H1 (cell line): ENCODE data around the gene TRABD2B. TPM values are rescaled to one million over a fixed set of nuclear protein-coding genes. Genes with fewer than 3 reads are reported as not detected.

Experiments
- ASH2L ChIP-seq: fragments of 200-600, 300-600 bp; sonication (generic); IDR thresholded peaks from one replicate; pipeline ENCODE4 v1.7.1; 2017; ENCODE audit warnings: low read length
- CHD1 ChIP-seq: IDR thresholded peaks from 2 replicates; pipeline ENCODE4 v1.6.1; 2012; ENCODE audit warnings: low read depth, low read length, improper control_type of control experiment
- KDM4A ChIP-seq: IDR thresholded peaks from one replicate; pipeline ENCODE4 v1.7.1; 2012; ENCODE audit warnings: low read depth, mild to moderate bottlenecking, moderate library complexity, low read length, inconsistent platforms; ENCODE audit not compliant: severe bottlenecking
- NANOG ChIP-seq: IDR thresholded peaks from 2 replicates; pipeline ENCODE4 v1.6.1; 2011; ENCODE audit warnings: low read length, low read depth, mild to moderate bottlenecking, inconsistent platforms; ENCODE audit not compliant: insufficient read depth, poor library complexity, severe bottlenecking
- SP2 ChIP-seq: IDR thresholded peaks from 2 replicates; pipeline ENCODE4 v1.6.1; 2012; ENCODE audit warnings: mild to moderate bottlenecking, low read length, inconsistent platforms
- YY1 ChIP-seq: IDR thresholded peaks from 2 replicates; pipeline ENCODE4 v1.6.1; 2011; ENCODE audit warnings: low read depth, mild to moderate bottlenecking, low read length
- ZNF274 ChIP-seq: IDR thresholded peaks from 2 replicates; pipeline ENCODE4 v1.7.0; 2012; ENCODE audit warnings: low read length, borderline replicate concordance; ENCODE audit errors: extremely low read depth
- polyA plus RNA-seq, 7 experiments: library from polyadenylated mRNA; depleted of rRNA in 3 of 7; stranded (reverse) in 5 of 7; unstranded in 2 of 7; fragments of >200 nt in 5 of 7; fragments of 200-250 nt in 2 of 7; gene quantifications; 1 replicate in 5 of 7; 2 replicates in 1 of 7; 4 replicates in 1 of 7; pipeline versions ENCODE4 v1.2.1 to v1.2.3, GENCODE V29; 2011 to 2013; ENCODE audit warnings: missing spikeins in 2 of 7, mixed read lengths in 2 of 7
- total RNA-seq: library from RNA; stranded (reverse); fragmentation: NEBNext Ultra II Directional; extraction: Animal tissue kit (Norgen Biotek cat#: 25700); gene quantifications from 2 replicates; pipeline ENCODE4 v1.2.1, GENCODE V29; 2021
- TF ChIP-seq, protein P1 (sequence below): fragments of 300-600 bp; sonication (generic); IDR thresholded peaks from 2 replicates; pipeline ENCODE4 v1.7.1; 2012; ENCODE audit warnings: low read length, moderate library complexity, mild to moderate bottlenecking, inconsistent platforms; ENCODE audit not compliant: insufficient replicate concordance
- TF ChIP-seq, protein P2 (sequence below): IDR thresholded peaks from 2 replicates; pipeline ENCODE4 v1.6.1; 2011; ENCODE audit warnings: low read depth, mild to moderate bottlenecking, low read length; ENCODE audit not compliant: insufficient read depth

TRABD2B gene
- total and polyA plus RNA-seq, 2 of the 8 experiments (the other 6 are each of a cell fraction or from before 2014, with no cell fraction given) = 0.95 to 3.4 TPM

GRCh38 chr1:47785561-47786271, 211.5 kb downstream of the TRABD2B start (continued):
- TF ChIP-seq, protein P1, sequence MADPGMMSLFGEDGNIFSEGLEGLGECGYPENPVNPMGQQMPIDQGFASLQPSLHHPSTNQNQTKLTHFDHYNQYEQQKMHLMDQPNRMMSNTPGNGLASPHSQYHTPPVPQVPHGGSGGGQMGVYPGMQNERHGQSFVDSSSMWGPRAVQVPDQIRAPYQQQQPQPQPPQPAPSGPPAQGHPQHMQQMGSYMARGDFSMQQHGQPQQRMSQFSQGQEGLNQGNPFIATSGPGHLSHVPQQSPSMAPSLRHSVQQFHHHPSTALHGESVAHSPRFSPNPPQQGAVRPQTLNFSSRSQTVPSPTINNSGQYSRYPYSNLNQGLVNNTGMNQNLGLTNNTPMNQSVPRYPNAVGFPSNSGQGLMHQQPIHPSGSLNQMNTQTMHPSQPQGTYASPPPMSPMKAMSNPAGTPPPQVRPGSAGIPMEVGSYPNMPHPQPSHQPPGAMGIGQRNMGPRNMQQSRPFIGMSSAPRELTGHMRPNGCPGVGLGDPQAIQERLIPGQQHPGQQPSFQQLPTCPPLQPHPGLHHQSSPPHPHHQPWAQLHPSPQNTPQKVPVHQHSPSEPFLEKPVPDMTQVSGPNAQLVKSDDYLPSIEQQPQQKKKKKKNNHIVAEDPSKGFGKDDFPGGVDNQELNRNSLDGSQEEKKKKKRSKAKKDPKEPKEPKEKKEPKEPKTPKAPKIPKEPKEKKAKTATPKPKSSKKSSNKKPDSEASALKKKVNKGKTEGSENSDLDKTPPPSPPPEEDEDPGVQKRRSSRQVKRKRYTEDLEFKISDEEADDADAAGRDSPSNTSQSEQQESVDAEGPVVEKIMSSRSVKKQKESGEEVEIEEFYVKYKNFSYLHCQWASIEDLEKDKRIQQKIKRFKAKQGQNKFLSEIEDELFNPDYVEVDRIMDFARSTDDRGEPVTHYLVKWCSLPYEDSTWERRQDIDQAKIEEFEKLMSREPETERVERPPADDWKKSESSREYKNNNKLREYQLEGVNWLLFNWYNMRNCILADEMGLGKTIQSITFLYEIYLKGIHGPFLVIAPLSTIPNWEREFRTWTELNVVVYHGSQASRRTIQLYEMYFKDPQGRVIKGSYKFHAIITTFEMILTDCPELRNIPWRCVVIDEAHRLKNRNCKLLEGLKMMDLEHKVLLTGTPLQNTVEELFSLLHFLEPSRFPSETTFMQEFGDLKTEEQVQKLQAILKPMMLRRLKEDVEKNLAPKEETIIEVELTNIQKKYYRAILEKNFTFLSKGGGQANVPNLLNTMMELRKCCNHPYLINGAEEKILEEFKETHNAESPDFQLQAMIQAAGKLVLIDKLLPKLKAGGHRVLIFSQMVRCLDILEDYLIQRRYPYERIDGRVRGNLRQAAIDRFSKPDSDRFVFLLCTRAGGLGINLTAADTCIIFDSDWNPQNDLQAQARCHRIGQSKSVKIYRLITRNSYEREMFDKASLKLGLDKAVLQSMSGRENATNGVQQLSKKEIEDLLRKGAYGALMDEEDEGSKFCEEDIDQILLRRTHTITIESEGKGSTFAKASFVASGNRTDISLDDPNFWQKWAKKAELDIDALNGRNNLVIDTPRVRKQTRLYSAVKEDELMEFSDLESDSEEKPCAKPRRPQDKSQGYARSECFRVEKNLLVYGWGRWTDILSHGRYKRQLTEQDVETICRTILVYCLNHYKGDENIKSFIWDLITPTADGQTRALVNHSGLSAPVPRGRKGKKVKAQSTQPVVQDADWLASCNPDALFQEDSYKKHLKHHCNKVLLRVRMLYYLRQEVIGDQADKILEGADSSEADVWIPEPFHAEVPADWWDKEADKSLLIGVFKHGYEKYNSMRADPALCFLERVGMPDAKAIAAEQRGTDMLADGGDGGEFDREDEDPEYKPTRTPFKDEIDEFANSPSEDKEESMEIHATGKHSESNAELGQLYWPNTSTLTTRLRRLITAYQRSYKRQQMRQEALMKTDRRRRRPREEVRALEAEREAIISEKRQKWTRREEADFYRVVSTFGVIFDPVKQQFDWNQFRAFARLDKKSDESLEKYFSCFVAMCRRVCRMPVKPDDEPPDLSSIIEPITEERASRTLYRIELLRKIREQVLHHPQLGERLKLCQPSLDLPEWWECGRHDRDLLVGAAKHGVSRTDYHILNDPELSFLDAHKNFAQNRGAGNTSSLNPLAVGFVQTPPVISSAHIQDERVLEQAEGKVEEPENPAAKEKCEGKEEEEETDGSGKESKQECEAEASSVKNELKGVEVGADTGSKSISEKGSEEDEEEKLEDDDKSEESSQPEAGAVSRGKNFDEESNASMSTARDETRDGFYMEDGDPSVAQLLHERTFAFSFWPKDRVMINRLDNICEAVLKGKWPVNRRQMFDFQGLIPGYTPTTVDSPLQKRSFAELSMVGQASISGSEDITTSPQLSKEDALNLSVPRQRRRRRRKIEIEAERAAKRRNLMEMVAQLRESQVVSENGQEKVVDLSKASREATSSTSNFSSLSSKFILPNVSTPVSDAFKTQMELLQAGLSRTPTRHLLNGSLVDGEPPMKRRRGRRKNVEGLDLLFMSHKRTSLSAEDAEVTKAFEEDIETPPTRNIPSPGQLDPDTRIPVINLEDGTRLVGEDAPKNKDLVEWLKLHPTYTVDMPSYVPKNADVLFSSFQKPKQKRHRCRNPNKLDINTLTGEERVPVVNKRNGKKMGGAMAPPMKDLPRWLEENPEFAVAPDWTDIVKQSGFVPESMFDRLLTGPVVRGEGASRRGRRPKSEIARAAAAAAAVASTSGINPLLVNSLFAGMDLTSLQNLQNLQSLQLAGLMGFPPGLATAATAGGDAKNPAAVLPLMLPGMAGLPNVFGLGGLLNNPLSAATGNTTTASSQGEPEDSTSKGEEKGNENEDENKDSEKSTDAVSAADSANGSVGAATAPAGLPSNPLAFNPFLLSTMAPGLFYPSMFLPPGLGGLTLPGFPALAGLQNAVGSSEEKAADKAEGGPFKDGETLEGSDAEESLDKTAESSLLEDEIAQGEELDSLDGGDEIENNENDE = no peak
- no peak for TF ChIP-seq CHD1
- TF ChIP-seq, protein P2, sequence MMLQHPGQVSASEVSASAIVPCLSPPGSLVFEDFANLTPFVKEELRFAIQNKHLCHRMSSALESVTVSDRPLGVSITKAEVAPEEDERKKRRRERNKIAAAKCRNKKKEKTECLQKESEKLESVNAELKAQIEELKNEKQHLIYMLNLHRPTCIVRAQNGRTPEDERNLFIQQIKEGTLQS = no peak
- no peak for TF ChIP-seq NANOG
- no peak for TF ChIP-seq ZNF274
- TF ChIP-seq YY1 = 0 out of 2 replicates have a peak, but pooled peaks have one; percentile 22
- TF ChIP-seq ASH2L = no peak
- TF ChIP-seq KDM4A = no peak
- TF ChIP-seq SP2 = no peak
